Ascending aorta (tissue), 2 donors: Measurements from ENCODE around the gene PDIK1L. TPM values are rescaled to one million over a fixed set of nuclear protein-coding genes. Genes with fewer than 3 reads are reported as not detected.

Experiments
- DNase-seq, 2 donors: peaks; one replicate each; pipeline ENCODE4 v3.0.0-alpha.2; 2019; ENCODE audit warnings: low spot score in 2 of 2
- H3K27ac ChIP-seq, 2 donors: fragments of 200-600 bp; sonication (generic); one replicate each; pipeline ENCODE4 v1.5.1; 2016 to 2017; ENCODE audit warnings: mild to moderate bottlenecking in 1 of 2
- H3K27me3 ChIP-seq: fragments of 200-600 bp; sonication (generic); one replicate; pipeline ENCODE4 v1.5.1; 2017
- H3K36me3 ChIP-seq, 2 donors: fragments of 200-600 bp; sonication (generic); one replicate each; pipeline ENCODE4 v1.5.1; 2016
- H3K4me1 ChIP-seq, 2 donors: fragments of 200-600 bp; sonication (generic); one replicate each; pipeline ENCODE4 v1.5.1; 2016 to 2017; ENCODE audit warnings: mild to moderate bottlenecking in 1 of 2
- H3K4me3 ChIP-seq, 2 donors: fragments of 200-600 bp; sonication (generic); one replicate each; pipeline ENCODE4 v1.5.1; 2016 to 2017; ENCODE audit warnings: mild to moderate bottlenecking in 1 of 2
- H3K9me3 ChIP-seq, 2 donors: fragments of 200-600 bp; sonication (generic); one replicate each; pipeline ENCODE4 v1.5.1; 2016
- CTCF ChIP-seq, 3 experiments: fragments of 200-600 bp in 2 of 3; fragments of 450-650 bp in 1 of 3; sonication (generic) in 2 of 3; IDR thresholded peaks; one replicate each; pipeline ENCODE4 v1.5.1; 2016 to 2019; ENCODE audit warnings: antibody characterized with exemption in 3 of 3, mild to moderate bottlenecking in 1 of 3, moderate library complexity in 1 of 3
- intact Hi-C: fragments of 100-400 bp; cut with DNase I; formaldehyde crosslinking; loops from one replicate; pipeline ENCODE4 v1.15.1; 2023
- total RNA-seq: library from RNA; depleted of rRNA; stranded (reverse); fragments of >200 nt; gene quantifications from one replicate; pipeline ENCODE4 v1.1.0, GENCODE V29; 2016

PDIK1L gene
- total RNA-seq, 1 donor from 2014 or later, result 4.0 TPM

GRCh38 chr1:26125382-26125781 is 13.8 kb downstream of the PDIK1L start:
- intact Hi-C loops, result no loop called here
- H3K27ac ChIP-seq, result no peak overlapping the region
- TF ChIP-seq CTCF (IDR thresholded peaks at IDR 0.05), result no peak
- H3K4me1 ChIP-seq, result no peaks in the 10 kb centered on the region
- H3K9me3 ChIP-seq, result no peaks in the 10 kb centered on the region
- no peaks in the 10 kb centered on the region for H3K36me3 ChIP-seq
- no peak for DNase-seq
- H3K4me3 ChIP-seq, result no peak overlapping the region
- no peaks in the 10 kb centered on the region for H3K27me3 ChIP-seq

- H3K9me3 ChIP-seq, result no peaks in the 10 kb centered on the region
- intact Hi-C loops, result no loop called here
- no peaks in the 10 kb centered on the region for H3K36me3 ChIP-seq
- no peak for DNase-seq
- H3K4me3 ChIP-seq, result no peak overlapping the region
- no peaks in the 10 kb centered on the region for H3K27me3 ChIP-seq
- H3K4me1 ChIP-seq, result no peaks in the 10 kb centered on the region
- no peak for TF ChIP-seq CTCF (IDR thresholded peaks at IDR 0.05)
- H3K27ac ChIP-seq, result no peak overlapping the region
Measured at GRCh38 chr1:26125946-26126320, 14.3 kb downstream of the PDIK1L start.

GRCh38 chr1:26126321-26127084 is 14.9 kb downstream of the PDIK1L start:
- H3K4me3 ChIP-seq, result no peak overlapping the region
- TF ChIP-seq CTCF (IDR thresholded peaks at IDR 0.05), result no peak
- no peaks in the 10 kb centered on the region for H3K4me1 ChIP-seq
- no peaks in the 10 kb centered on the region for H3K9me3 ChIP-seq
- intact Hi-C loops, result no loop called here
- no peaks in the 10 kb centered on the region for H3K36me3 ChIP-seq
- H3K27ac ChIP-seq, result no peak overlapping the region
- no peak for DNase-seq
- H3K27me3 ChIP-seq, result no peaks in the 10 kb centered on the region

- Histone ChIP-seq H3K36me3 (no peaks in the 10 kb centered on the region), H3K4me3 (no peak overlapping the region), H3K27me3 (no peaks in the 10 kb centered on the region), H3K9me3 (no peaks in the 10 kb centered on the region), H3K4me1 (no peaks in the 10 kb centered on the region), H3K27ac (no peak overlapping the region)
- TF ChIP-seq CTCF (IDR thresholded peaks at IDR 0.05), result no peak
- intact Hi-C loops, result no loop called here
- no peak for DNase-seq
Measured at GRCh38 chr1:26127235-26128163, 15.9 kb downstream of the PDIK1L start.

GRCh38 chr1:26129778-26130177 is 18.2 kb downstream of the PDIK1L start:
- no peak overlapping the region for H3K4me3 ChIP-seq
- H3K9me3 ChIP-seq, result no peaks in the 10 kb centered on the region
- H3K4me1 ChIP-seq, result no peaks in the 10 kb centered on the region
- H3K27ac ChIP-seq, result no peak overlapping the region
- TF ChIP-seq CTCF (IDR thresholded peaks at IDR 0.05), result no peak
- H3K36me3 ChIP-seq, result no peaks in the 10 kb centered on the region
- H3K27me3 ChIP-seq, result no peaks in the 10 kb centered on the region
- no peak for DNase-seq
- intact Hi-C loops, result no loop called here
